ENCODE measurements around the gene ADAMTSL5. TPM values are rescaled to one million over a fixed set of nuclear protein-coding genes. Genes with fewer than 3 reads are reported as not detected.
A peak's percentile ranks its signal among the peaks of the same experiment; 100 is the strongest.

ADAMTSL5 gene
- polyA plus RNA-seq, 3 donors: 0.09 TPM; not detected in 2

- no peak overlapping the region for H3K27ac Mint-ChIP-seq
- peaks cover 36 to 76% (median 61%) of the 10 kb centered on the region in 3 donors for H3K27me3 Mint-ChIP-seq (ENCODE audit: low read depth in 3 of 3)
- intact Hi-C loops (cut with micrococcal nuclease): loop anchor here in 1 of 2 donors (10.0 kb wide), 1 partner anchor 66 kb away; no protein-coding TSS in a partner anchor
Measured at GRCh38 chr19:1510807-1511206, 2.0 kb downstream of the ADAMTSL5 start.

GRCh38 chr19:1510442-1510806 is 2.4 kb downstream of the ADAMTSL5 start:
- Mint-ChIP-seq H3K9me3 (peaks cover 15 to 42% (median 35%) of the 10 kb centered on the region in 7 donors), H3K36me3 (peaks cover 1 to 2% of the 10 kb centered on the region in 2 donors), H3K4me3 (no peak overlapping the region), H3K27me3 (ENCODE audit: low read depth in 3 of 3) (peaks cover 39 to 78% (median 61%) of the 10 kb centered on the region in 3 donors), H3K27ac (no peak overlapping the region), H3K4me1 (peaks cover 14% of the 10 kb centered on the region)
- Histone ChIP-seq H3K9me3 (replicated peaks in 1 of 2; ENCODE audit: control insufficient read depth in 1 of 2, insufficient read depth in 1 of 2, low read length in 2 of 2) (peaks cover 14 to 31% of the 10 kb centered on the region in 2 donors), H3K9ac (ENCODE audit: insufficient read depth, low read length, poor library complexity, severe bottlenecking) (no peak overlapping the region), H3K79me2 (ENCODE audit: insufficient read depth, low read length) (no peaks in the 10 kb centered on the region), H3K4me2 (replicated peaks; ENCODE audit: extremely low read depth, low read length, poor library complexity, severe bottlenecking) (no peak overlapping the region), H3K4me1 (ENCODE audit: control insufficient read depth in 1 of 2, insufficient read depth in 2 of 2, low read length in 2 of 2) (peaks cover 12 to 25% of the 10 kb centered on the region in 2 donors), H3K4me3 (replicated peaks in 1 of 3; ENCODE audit: low read depth in 2 of 3, low read length in 3 of 3) (no peak overlapping the region), H3K27me3 (ENCODE audit: control insufficient read depth in 2 of 2, insufficient read depth in 2 of 2, low read length in 2 of 2) (peaks cover 2 to 53% of the 10 kb centered on the region in 2 donors), H3K36me3 (replicated peaks in 1 of 2; ENCODE audit: control insufficient read depth in 1 of 2, insufficient read depth in 2 of 2, low read length in 2 of 2) (no peaks in the 10 kb centered on the region), H4K20me1 (ENCODE audit: insufficient read depth, low read length) (no peaks in the 10 kb centered on the region), H2AFZ (ENCODE audit: insufficient read depth, low read depth, low read length, poor library complexity, severe bottlenecking) (no peak overlapping the region), H3K27ac (ENCODE audit: low read depth in 1 of 2, low read length in 2 of 2) (no peak overlapping the region)
- DNase-seq: no peak
- intact Hi-C loops (cut with micrococcal nuclease): loop anchor here in 1 of 2 donors (10.0 kb wide), 1 partner anchor 66 kb away; no protein-coding TSS in a partner anchor
- no peak for TF ChIP-seq CTCF (IDR thresholded peaks at IDR 0.05)
- WGBS (ENCODE audit: insufficient coverage): 32% methylated on average over 21 of the region's 25 CpGs

More at GRCh38 chr19:1510807-1511206, 2.0 kb downstream of the ADAMTSL5 start:
- peaks cover 12 to 25% of the 10 kb centered on the region in 2 donors for H3K4me1 ChIP-seq (ENCODE audit: control insufficient read depth in 1 of 2, insufficient read depth in 2 of 2, low read length in 2 of 2)
- no peaks in the 10 kb centered on the region for H4K20me1 ChIP-seq (ENCODE audit: insufficient read depth, low read length)
- no peak overlapping the region for H3K4me2 ChIP-seq (replicated peaks; ENCODE audit: extremely low read depth, low read length, poor library complexity, severe bottlenecking)
- no peak overlapping the region for H2AFZ ChIP-seq (ENCODE audit: insufficient read depth, low read depth, low read length, poor library complexity, severe bottlenecking)
- TF ChIP-seq CTCF (IDR thresholded peaks at IDR 0.05): no peak
- DNase-seq: no peak
- no peaks in the 10 kb centered on the region for H3K79me2 ChIP-seq (ENCODE audit: insufficient read depth, low read length)
- 61% methylated on average over 5 of the region's 9 CpGs for WGBS (ENCODE audit: insufficient coverage)
- Mint-ChIP-seq H3K4me1 (peaks cover 14% of the 10 kb centered on the region), H3K9me3 (peaks cover 15 to 39% (median 32%) of the 10 kb centered on the region in 7 donors), H3K4me3 (peak overlapping the region in 1 of 2 donors; percentile 58), H3K36me3 (peaks cover 1 to 2% of the 10 kb centered on the region in 2 donors)
- peaks cover 2 to 53% of the 10 kb centered on the region in 2 donors for H3K27me3 ChIP-seq (ENCODE audit: control insufficient read depth in 2 of 2, insufficient read depth in 2 of 2, low read length in 2 of 2)
- no peak overlapping the region for H3K9ac ChIP-seq (ENCODE audit: insufficient read depth, low read length, poor library complexity, severe bottlenecking)
- H3K27ac ChIP-seq (ENCODE audit: low read depth in 1 of 2, low read length in 2 of 2): no peak overlapping the region
- H3K9me3 ChIP-seq (replicated peaks in 1 of 2; ENCODE audit: control insufficient read depth in 1 of 2, insufficient read depth in 1 of 2, low read length in 2 of 2): peaks cover 14 to 27% of the 10 kb centered on the region in 2 donors
- H3K36me3 ChIP-seq (replicated peaks in 1 of 2; ENCODE audit: control insufficient read depth in 1 of 2, insufficient read depth in 2 of 2, low read length in 2 of 2): no peaks in the 10 kb centered on the region
- no peak overlapping the region for H3K4me3 ChIP-seq (replicated peaks in 1 of 3; ENCODE audit: low read depth in 2 of 3, low read length in 3 of 3)

All from CD14-positive monocyte (primary cell).